LoVo (cell line): ENCODE measurements around the gene TFPT.

Source experiments
- DNase-seq: peaks from one replicate; pipeline ENCODE4 v3.0.0-alpha.2; 2016; ENCODE audit warnings: low spot score

The TFPT gene

GRCh38 chr19:54148158-54148557, 32.7 kb upstream of the TFPT start:
- no peak for DNase-seq

- DNase-seq, result no peak
Measured at GRCh38 chr19:54147676-54148075, 32.2 kb upstream of the TFPT start.

- DNase-seq, result no peak
Measured at GRCh38 chr19:54145541-54146158, 30.2 kb upstream of the TFPT start.

GRCh38 chr19:54142166-54142780, 26.8 kb upstream of the TFPT start:
- no peak for DNase-seq

GRCh38 chr19:54141356-54141755, 25.9 kb upstream of the TFPT start:
- no peak for DNase-seq

GRCh38 chr19:54138489-54139256, 23.2 kb upstream of the TFPT start:
- no peak for DNase-seq

- DNase-seq, result no peak
Measured at GRCh38 chr19:54137699-54138488, 22.4 kb upstream of the TFPT start, which contains the start of gene CNOT3. TSS of gene CNOT3 (plus strand) at chr19:54137762. CDS start at chr19:54142979, 5,217 bp downstream.

GRCh38 chr19:54136864-54137698, 21.6 kb upstream of the TFPT start:
- peak; percentile 100 for DNase-seq

GRCh38 chr19:54136086-54136863, 20.8 kb upstream of the TFPT start:
- DNase-seq, result no peak

GRCh38 chr19:54133957-54134590, 18.6 kb upstream of the TFPT start:
- DNase-seq, result no peak

GRCh38 chr19:54133312-54133956, 18.0 kb upstream of the TFPT start:
- no peak for DNase-seq

- no peak for DNase-seq
Measured at GRCh38 chr19:54129617-54129996, 14.2 kb upstream of the TFPT start.

- no peak for DNase-seq
Measured at GRCh38 chr19:54128796-54129616, 13.5 kb upstream of the TFPT start.

- no peak for DNase-seq
Measured at GRCh38 chr19:54128441-54128725, 12.9 kb upstream of the TFPT start.

GRCh38 chr19:54127688-54128440, 12.4 kb upstream of the TFPT start:
- DNase-seq, result no peak

GRCh38 chr19:54125713-54126112, 10.3 kb upstream of the TFPT start:
- DNase-seq, result no peak

- no peak for DNase-seq
Measured at GRCh38 chr19:54124393-54124792, 8.9 kb upstream of the TFPT start.

GRCh38 chr19:54123682-54124081, 8.2 kb upstream of the TFPT start:
- DNase-seq, result no peak
